ENCODE measurements around the gene CALML3. TPM values are rescaled to one million over a fixed set of nuclear protein-coding genes. Genes with fewer than 3 reads are reported as not detected.

Gene CALML3
- total RNA-seq, 1 donor from 2014 or later, result not detected

- intact Hi-C loops (cut with micrococcal nuclease), result no loop called here
- H3K27ac Mint-ChIP-seq, result no peak overlapping the region
- H3K9me3 Mint-ChIP-seq, result no peaks in the 10 kb centered on the region
- DNase-seq (no peak), ATAC-seq (ENCODE audit: low read depth) (no peak)
- H3K36me3 Mint-ChIP-seq (ENCODE audit: low read depth), result no peaks in the 10 kb centered on the region
- H3K27me3 Mint-ChIP-seq, result peaks cover 6% of the 10 kb centered on the region
- POLR2A ChIA-PET, result no interaction called here
- TF ChIP-seq, protein P1, sequence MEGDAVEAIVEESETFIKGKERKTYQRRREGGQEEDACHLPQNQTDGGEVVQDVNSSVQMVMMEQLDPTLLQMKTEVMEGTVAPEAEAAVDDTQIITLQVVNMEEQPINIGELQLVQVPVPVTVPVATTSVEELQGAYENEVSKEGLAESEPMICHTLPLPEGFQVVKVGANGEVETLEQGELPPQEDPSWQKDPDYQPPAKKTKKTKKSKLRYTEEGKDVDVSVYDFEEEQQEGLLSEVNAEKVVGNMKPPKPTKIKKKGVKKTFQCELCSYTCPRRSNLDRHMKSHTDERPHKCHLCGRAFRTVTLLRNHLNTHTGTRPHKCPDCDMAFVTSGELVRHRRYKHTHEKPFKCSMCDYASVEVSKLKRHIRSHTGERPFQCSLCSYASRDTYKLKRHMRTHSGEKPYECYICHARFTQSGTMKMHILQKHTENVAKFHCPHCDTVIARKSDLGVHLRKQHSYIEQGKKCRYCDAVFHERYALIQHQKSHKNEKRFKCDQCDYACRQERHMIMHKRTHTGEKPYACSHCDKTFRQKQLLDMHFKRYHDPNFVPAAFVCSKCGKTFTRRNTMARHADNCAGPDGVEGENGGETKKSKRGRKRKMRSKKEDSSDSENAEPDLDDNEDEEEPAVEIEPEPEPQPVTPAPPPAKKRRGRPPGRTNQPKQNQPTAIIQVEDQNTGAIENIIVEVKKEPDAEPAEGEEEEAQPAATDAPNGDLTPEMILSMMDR (IDR thresholded peaks at IDR 0.05), result no peak
- H3K4me3 Mint-ChIP-seq, result no peak overlapping the region
- peaks cover 9% of the 10 kb centered on the region for H3K4me1 Mint-ChIP-seq
- CTCF ChIA-PET, result no interaction called here
Observed at GRCh38 chr10:5575482-5576153, 50.9 kb downstream of the CALML3 start.

GRCh38 chr10:5576154-5576748 is 51.5 kb downstream of the CALML3 start:
- Mint-ChIP-seq H3K9me3 (no peaks in the 10 kb centered on the region), H3K36me3 (ENCODE audit: low read depth) (no peaks in the 10 kb centered on the region), H3K4me1 (peaks cover 14% of the 10 kb centered on the region), H3K27me3 (peaks cover 6% of the 10 kb centered on the region), H3K27ac (no peak overlapping the region), H3K4me3 (no peak overlapping the region)
- no peak for DNase-seq
- intact Hi-C loops (cut with micrococcal nuclease), result no loop called here
- ChIA-PET POLR2A (no interaction called here), CTCF (no interaction called here)
- TF ChIP-seq, protein P1 (IDR thresholded peaks at IDR 0.05), result no peak
- ATAC-seq (ENCODE audit: low read depth), result no peak

Other genes with a start within 250 kb of the CALML3 start
- not detected in 2 replicates for gene UCN3, start 160.0 kb upstream of the CALML3 start, total RNA-seq
- not detected in 2 replicates for gene TUBAL3, start 120.1 kb upstream of the CALML3 start, total RNA-seq
- 19.0 and 22.5 TPM in 2 replicates for gene NET1, start 112.4 kb upstream of the CALML3 start, total RNA-seq
- gene CALML5, start 25.4 kb upstream of the CALML3 start, total RNA-seq, result not detected in 2 replicates
- 3.3 and 3.5 TPM in 2 replicates for gene ASB13, start 141.6 kb downstream of the CALML3 start, total RNA-seq
- 69.8 and 81.4 TPM in 2 replicates for gene TASOR2, start 159.9 kb downstream of the CALML3 start, total RNA-seq

Data from activated B cell treated with CpG ODN at 0.5 μM for 24 hours (primary cell).